Upper lobe of right lung (tissue), 1 donor: Measurements from ENCODE around the gene RASGEF1C. TPM values are rescaled to one million over a fixed set of nuclear protein-coding genes. Genes with fewer than 3 reads are reported as not detected.

Experiments used
- ATAC-seq: fragments of 200-7000 bp; cut with Tn5 transposase; one replicate; pipeline ENCODE4 v1.9.1; 2020; ENCODE audit warnings: mild to moderate bottlenecking, moderate library complexity
- DNase-seq: peaks from one replicate; pipeline ENCODE4 v3.0.0-alpha.2; 2020
- H3K27ac ChIP-seq: fragments of 200-600 bp; one replicate; pipeline ENCODE4 v1.8.0; 2022
- H3K27me3 ChIP-seq: fragments of 200-600 bp; one replicate; pipeline ENCODE4 v1.8.0; 2022; ENCODE audit warnings: mild to moderate bottlenecking
- H3K36me3 ChIP-seq: fragments of 200-600 bp; one replicate; pipeline ENCODE4 v1.8.0; 2022
- H3K4me1 ChIP-seq: fragments of 200-600 bp; one replicate; pipeline ENCODE4 v1.8.0; 2022
- H3K4me3 ChIP-seq: fragments of 200-600 bp; one replicate; pipeline ENCODE4 v1.8.0; 2022; ENCODE audit warnings: mild to moderate bottlenecking
- H3K9me3 ChIP-seq: fragments of 200-600 bp; one replicate; pipeline ENCODE4 v1.8.0; 2022
- CTCF ChIP-seq: fragments of 200-600 bp; IDR thresholded peaks from one replicate; pipeline ENCODE4 v1.8.0; 2022; ENCODE audit warnings: antibody characterized with exemption
- intact Hi-C: fragments of 100-400 bp; cut with DNase I; formaldehyde crosslinking; loops from one replicate; pipeline ENCODE4 v1.11.0; 2022
- total RNA-seq: library from RNA; stranded (reverse); fragmentation: NEBNext Ultra II Directional; extraction: Animal tissue kit (Norgen Biotek cat#: 25700); gene quantifications from one replicate; pipeline ENCODE4 v1.2.1, GENCODE V29; 2021
- donor health status: DM: no; HTN: yes; CAD: no; lungs with severe emphysema.

The RASGEF1C gene
- total RNA-seq, 1 donor from 2014 or later = not detected

DNA sequence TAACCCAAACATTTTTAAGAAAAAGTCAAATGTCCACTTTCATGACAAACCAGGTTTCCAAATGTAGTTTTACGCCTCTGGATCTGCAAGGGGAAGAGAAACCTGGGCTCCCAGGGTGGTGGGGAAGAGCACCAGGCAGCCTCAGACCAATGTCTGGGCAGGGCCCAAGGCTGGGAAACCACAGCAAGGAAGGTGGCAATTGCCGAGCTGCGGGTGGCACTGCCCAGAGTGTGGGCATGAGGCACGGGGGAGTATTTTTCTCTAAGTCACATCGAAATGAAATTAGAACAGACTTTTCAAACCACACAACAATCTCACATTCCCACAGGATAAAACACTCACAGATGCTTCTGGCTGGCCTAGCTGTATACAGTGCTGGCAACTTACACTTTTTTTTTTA lies 32.6 kb upstream of the RASGEF1C start:
- TF ChIP-seq CTCF = no peak

GRCh38 chr5:180238631-180239030 lies 29.6 kb upstream of the RASGEF1C start:
- Histone ChIP-seq H3K36me3 (peaks cover 78% of the 10 kb centered on the region), H3K27me3 (no peaks in the 10 kb centered on the region), H3K9me3 (no peaks in the 10 kb centered on the region), H3K27ac (no peak overlapping the region), H3K4me3 (no peak overlapping the region), H3K4me1 (no peaks in the 10 kb centered on the region)
- no peak for TF ChIP-seq CTCF
- ATAC-seq (no peak), DNase-seq (no peak)
- intact Hi-C loops = no loop called here

More for the DNA sequence above, 32.6 kb upstream of the RASGEF1C start:
- Histone ChIP-seq H3K27me3 (no peaks in the 10 kb centered on the region), H3K9me3 (no peaks in the 10 kb centered on the region), H3K27ac (no peak overlapping the region), H3K4me1 (no peaks in the 10 kb centered on the region), H3K36me3 (peaks cover 53% of the 10 kb centered on the region), H3K4me3 (no peak overlapping the region)
- ATAC-seq (no peak), DNase-seq (no peak)
- intact Hi-C loops = no loop called here

GRCh38 chr5:180235846-180236245 lies 26.8 kb upstream of the RASGEF1C start:
- Histone ChIP-seq H3K4me3 (no peak overlapping the region), H3K27me3 (no peaks in the 10 kb centered on the region), H3K4me1 (no peaks in the 10 kb centered on the region), H3K36me3 (peaks cover 63% of the 10 kb centered on the region), H3K27ac (no peak overlapping the region), H3K9me3 (no peaks in the 10 kb centered on the region)
- intact Hi-C loops = no loop called here
- TF ChIP-seq CTCF = no peak
- ATAC-seq (no peak), DNase-seq (no peak)

DNA sequence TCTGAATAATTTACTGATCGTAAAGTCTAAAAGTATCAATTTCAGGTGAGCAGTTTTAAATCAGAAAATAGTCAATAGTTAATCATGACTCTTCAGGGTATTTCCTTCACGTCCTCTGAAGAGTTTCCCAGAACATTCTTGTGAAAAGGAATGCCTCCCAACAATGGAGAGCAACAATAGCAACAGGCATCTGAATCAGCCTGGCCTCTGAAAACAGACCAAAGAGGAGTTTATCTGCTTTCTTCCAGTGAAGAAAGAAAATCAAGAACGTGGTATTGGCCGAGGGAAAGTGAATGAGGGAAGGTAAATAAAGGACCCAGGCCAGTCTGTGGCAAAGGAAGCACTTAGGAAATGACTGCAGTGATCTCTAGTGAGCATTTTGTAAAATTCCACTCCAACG lies 26.1 kb upstream of the RASGEF1C start:
- Histone ChIP-seq H3K4me1 (no peaks in the 10 kb centered on the region), H3K27me3 (no peaks in the 10 kb centered on the region), H3K27ac (no peak overlapping the region), H3K4me3 (no peak overlapping the region), H3K9me3 (no peaks in the 10 kb centered on the region), H3K36me3 (peaks cover 57% of the 10 kb centered on the region)
- ATAC-seq (no peak), DNase-seq (no peak)
- intact Hi-C loops = no loop called here
- no peak for TF ChIP-seq CTCF

GRCh38 chr5:180234271-180234670 lies 25.3 kb upstream of the RASGEF1C start:
- Histone ChIP-seq H3K9me3 (no peaks in the 10 kb centered on the region), H3K27ac (no peak overlapping the region), H3K36me3 (peaks cover 51% of the 10 kb centered on the region), H3K27me3 (no peaks in the 10 kb centered on the region), H3K4me3 (no peak overlapping the region), H3K4me1 (no peaks in the 10 kb centered on the region)
- TF ChIP-seq CTCF = no peak
- ATAC-seq = no peak
- no peak for DNase-seq
- intact Hi-C loops = no loop called here

DNA sequence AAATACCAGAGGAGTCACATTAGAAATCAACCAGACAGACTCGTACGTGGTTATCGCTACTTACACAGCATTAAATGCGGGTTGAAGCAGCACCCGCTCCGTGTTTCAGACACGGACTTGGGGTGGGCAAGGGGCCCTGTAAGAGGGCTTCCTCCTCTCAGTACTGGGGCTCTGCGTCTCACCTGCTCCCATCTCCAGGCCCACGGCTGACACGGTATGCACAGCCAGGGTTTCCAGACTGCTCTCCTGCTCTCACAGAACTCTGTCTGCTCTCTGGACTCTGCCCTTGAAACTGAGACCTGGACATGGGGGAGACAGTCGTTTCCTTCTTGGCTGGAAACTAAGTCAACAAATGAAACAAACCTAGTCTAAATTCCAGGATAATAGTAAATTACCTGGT lies 24.7 kb upstream of the RASGEF1C start:
- no peak for TF ChIP-seq CTCF
- Histone ChIP-seq H3K4me3 (no peak overlapping the region), H3K36me3 (peaks cover 45% of the 10 kb centered on the region), H3K27ac (no peak overlapping the region), H3K9me3 (no peaks in the 10 kb centered on the region), H3K27me3 (no peaks in the 10 kb centered on the region), H3K4me1 (no peaks in the 10 kb centered on the region)
- intact Hi-C loops = no loop called here
- no peak for ATAC-seq
- DNase-seq = no peak
